Measurements from ENCODE around the gene DIS3.
"Not testable (repeated sequence)": the region's sequence is repeated elsewhere in the genome, so short reads cannot be mapped to it uniquely, and the experiment has no call there.

The DIS3 gene

DNA sequence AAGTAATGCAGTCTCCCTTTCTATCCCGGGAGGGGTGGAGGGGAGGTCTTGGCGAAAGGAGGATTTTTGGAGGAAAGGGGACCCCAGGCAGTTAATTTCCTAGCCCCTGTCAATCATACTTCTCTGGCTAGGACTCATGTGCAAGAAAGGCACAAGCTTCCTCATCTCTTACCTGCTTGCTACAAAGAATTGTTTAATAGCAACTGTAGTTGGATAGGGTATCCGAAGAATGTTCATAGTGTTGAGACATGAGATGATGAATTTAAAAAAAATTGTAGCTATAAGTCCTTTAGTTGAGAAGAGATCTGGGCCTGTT lies 53.5 kb downstream of the DIS3 start:
- no peak overlapping the region for H2BK5ac ChIP-seq (ENCODE audit: low read length)
- H2BK15ac ChIP-seq (replicated peaks; ENCODE audit: low read depth), result no peak overlapping the region
- H3K36me3 ChIP-seq (ENCODE audit: control insufficient read depth, insufficient read depth, low read length), result no peaks in the 10 kb centered on the region
- H3K18ac ChIP-seq (ENCODE audit: low read length), result no peak overlapping the region
- peak overlapping the region; percentile 60 for H3K4ac ChIP-seq (ENCODE audit: low read depth, low read length)
- no peak overlapping the region for H4K8ac ChIP-seq (ENCODE audit: low read depth, low read length)
- DNase-seq, result no peak
- peak overlapping the region; percentile 90 for H3K4me2 ChIP-seq (ENCODE audit: low read length)
- peak overlapping the region; percentile 78 for H3K4me3 ChIP-seq (ENCODE audit: low read length)
- no peak overlapping the region for H4K5ac ChIP-seq (ENCODE audit: low read length)
- peak overlapping the region; percentile 95 for H3K9ac ChIP-seq (ENCODE audit: low read length)
- peaks cover 31% of the 10 kb centered on the region for H3K79me2 ChIP-seq (ENCODE audit: control insufficient read depth, insufficient read depth, low read length)
- H3K56ac ChIP-seq (ENCODE audit: low read length), result peak overlapping the region; percentile 92
- peaks cover 8% of the 10 kb centered on the region for H3K79me1 ChIP-seq (ENCODE audit: low read length)
- H3K27ac ChIP-seq (ENCODE audit: low read depth, low read length), result no peak overlapping the region
- no peaks in the 10 kb centered on the region for H3K27me3 ChIP-seq (ENCODE audit: insufficient read depth, low read length, poor library complexity)
- no peak overlapping the region for H2BK120ac ChIP-seq (ENCODE audit: low read depth, low read length)
- no peaks in the 10 kb centered on the region for H3K4me1 ChIP-seq (ENCODE audit: control insufficient read depth, low read depth, low read length)
- H2AK5ac ChIP-seq (ENCODE audit: low read length), result no peak overlapping the region
- H3K23ac ChIP-seq (ENCODE audit: low read length), result no peak overlapping the region
- WGBS (ENCODE audit: extremely low coverage, insufficient coverage, low lambda C conversion rate), result no CpG with 5 or more reads among the region's 3 CpGs

DNA sequence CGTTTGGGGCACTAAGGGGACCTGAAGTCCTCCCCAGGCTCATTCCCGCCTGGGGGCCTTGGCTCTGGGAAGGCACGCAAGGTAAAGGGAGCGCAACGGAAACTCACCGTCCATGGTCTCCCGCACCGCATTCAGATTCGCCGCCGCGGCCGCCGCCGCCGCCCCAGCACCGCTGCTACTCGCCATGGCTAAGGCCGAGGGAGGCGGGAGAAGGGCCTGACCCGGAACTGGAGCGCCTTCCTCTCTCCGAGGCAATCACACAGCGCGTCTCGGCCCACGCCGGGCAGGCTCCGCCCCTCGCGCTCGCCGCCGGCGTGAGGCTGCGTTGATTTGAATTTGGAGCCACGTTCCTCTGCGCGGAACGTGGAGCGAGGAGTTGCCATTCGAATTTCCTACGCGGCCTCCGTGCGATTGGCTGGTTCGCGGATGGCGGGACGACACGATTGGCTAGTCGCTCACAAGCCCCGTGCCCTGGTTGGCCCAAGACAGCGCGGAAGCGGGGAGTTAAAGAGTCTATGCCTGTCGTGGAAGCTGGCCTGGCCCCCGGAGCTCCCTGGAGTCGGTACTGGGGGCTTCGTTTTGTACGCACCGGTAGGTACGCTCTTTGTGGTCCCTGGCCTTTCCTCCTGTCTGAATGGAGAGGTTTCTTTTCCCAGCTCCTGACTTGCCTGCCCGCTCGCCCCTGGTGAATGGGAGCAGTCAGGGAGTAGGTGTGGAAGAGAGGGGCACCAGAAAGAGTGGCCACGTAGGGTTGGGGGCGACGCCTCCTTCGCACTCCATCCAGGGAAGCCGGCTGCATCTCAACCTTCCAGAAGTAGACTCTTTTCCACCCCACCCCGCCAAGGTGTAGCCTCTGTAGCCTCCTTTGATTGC lies 54.0 kb downstream of the DIS3 start, which contains the start of the genes BORA and MZT1:
Gene BORA (plus strand): TSS at position 507 of the 873 bp plus-strand sequence. CDS start 1,018 bp downstream, outside the sequence.
Gene MZT1 (minus strand): TSS at position 213 of the 873 bp plus-strand sequence. CDS start 27 bp downstream, at position 186.
- Histone ChIP-seq H3K18ac (ENCODE audit: low read length) (peak within 1 kb of the TSS; percentile 86), H3K4me1 (ENCODE audit: control insufficient read depth, low read depth, low read length) (no peaks in the 10 kb centered on the region), H3K27ac (ENCODE audit: low read depth, low read length) (peak within 1 kb of the TSS; percentile 74), H2BK5ac (ENCODE audit: low read length) (peak within 1 kb of the TSS; percentile 62), H3K79me2 (ENCODE audit: control insufficient read depth, insufficient read depth, low read length) (peaks cover 32% of the 10 kb centered on the region), H3K23ac (ENCODE audit: low read length) (peak within 1 kb of the TSS; percentile 39), H2AK5ac (ENCODE audit: low read length) (no peak within 1 kb of the TSS), H3K56ac (ENCODE audit: low read length) (peak within 1 kb of the TSS; percentile 99), H4K5ac (ENCODE audit: low read length) (no peak within 1 kb of the TSS), H4K8ac (ENCODE audit: low read depth, low read length) (no peak within 1 kb of the TSS), H3K79me1 (ENCODE audit: low read length) (peaks cover 8% of the 10 kb centered on the region), H2BK15ac (replicated peaks; ENCODE audit: low read depth) (no peak within 1 kb of the TSS), H3K4me3 (ENCODE audit: low read length) (peak within 1 kb of the TSS; percentile 91), H3K27me3 (ENCODE audit: insufficient read depth, low read length, poor library complexity) (no peaks in the 10 kb centered on the region), H3K9ac (ENCODE audit: low read length) (peak within 1 kb of the TSS; percentile 95), H2BK120ac (ENCODE audit: low read depth, low read length) (no peak within 1 kb of the TSS), H3K4me2 (ENCODE audit: low read length) (peak within 1 kb of the TSS; percentile 90), H3K4ac (ENCODE audit: low read depth, low read length) (peak within 1 kb of the TSS; percentile 60), H3K36me3 (ENCODE audit: control insufficient read depth, insufficient read depth, low read length) (no peaks in the 10 kb centered on the region)
- peak; percentile 98 for DNase-seq
- WGBS (ENCODE audit: extremely low coverage, insufficient coverage, low lambda C conversion rate), result no CpG with 5 or more reads among the region's 71 CpGs

DNA sequence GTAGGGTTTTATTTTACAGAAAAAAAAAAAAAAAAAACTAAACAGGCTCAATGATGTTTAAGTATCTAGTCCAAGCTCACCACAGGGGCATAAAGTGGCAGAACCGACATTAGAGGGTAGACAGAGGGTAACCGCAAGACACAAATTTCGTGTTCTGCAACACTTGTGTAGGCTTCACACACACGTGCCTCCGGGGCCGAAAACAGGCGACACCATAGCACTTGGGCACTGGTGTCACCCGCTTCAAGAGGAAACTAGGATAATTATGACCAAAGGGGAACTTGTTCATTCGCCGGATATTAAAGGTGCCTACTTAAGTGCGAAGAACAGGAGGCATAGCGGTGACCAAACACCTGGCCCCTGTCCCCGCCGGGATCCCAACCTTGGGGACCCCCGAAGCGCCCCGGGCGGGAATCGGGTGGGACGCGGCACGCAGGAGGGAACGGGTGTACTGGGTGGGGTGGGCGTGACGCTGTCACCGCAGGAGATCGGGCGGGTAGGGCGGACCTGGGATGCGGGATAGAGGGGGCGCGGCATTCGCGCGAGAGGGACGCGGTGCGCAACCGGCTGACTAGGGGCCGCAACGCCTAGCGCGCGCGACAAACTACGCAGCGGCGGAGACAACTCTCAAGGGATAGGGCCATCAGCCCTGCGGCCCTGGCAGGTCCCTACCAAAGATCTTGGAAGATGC lies 54.8 kb downstream of the DIS3 start:
- no peaks in the 10 kb centered on the region for H3K4me1 ChIP-seq (ENCODE audit: control insufficient read depth, low read depth, low read length)
- no peak overlapping the region for H2AK5ac ChIP-seq (ENCODE audit: low read length)

DNA sequence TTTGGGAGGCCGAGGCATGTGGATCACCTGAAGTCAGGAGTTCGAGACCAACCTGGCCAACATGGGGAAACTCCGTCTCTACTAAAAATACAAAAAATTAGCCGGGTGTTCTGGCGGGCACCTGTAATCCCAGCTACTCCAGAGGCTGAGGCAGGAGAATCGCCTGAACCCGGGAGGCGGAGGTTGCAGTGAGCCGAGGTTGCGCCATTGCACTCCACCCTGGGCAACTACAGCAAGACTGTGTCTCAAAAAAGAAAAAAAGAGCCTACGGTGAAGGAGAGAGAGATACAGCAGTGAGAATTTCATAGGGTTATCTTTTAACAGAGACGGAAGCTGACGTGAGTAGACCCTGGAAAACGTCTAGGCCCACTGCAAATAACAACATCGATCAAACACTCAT lies 55.5 kb downstream of the DIS3 start:
- H2BK15ac ChIP-seq (replicated peaks; ENCODE audit: low read depth); DNase-seq; H3K18ac ChIP-seq (ENCODE audit: low read length); H3K27me3 ChIP-seq (ENCODE audit: insufficient read depth, low read length, poor library complexity); H4K8ac ChIP-seq (ENCODE audit: low read depth, low read length); H4K5ac ChIP-seq (ENCODE audit: low read length); H3K23ac ChIP-seq (ENCODE audit: low read length); H3K4me1 ChIP-seq (ENCODE audit: control insufficient read depth, low read depth, low read length); H2BK120ac ChIP-seq (ENCODE audit: low read depth, low read length); H2BK5ac ChIP-seq (ENCODE audit: low read length); H3K4ac ChIP-seq (ENCODE audit: low read depth, low read length); H3K27ac ChIP-seq (ENCODE audit: low read depth, low read length); H3K4me3 ChIP-seq (ENCODE audit: low read length); H2AK5ac ChIP-seq (ENCODE audit: low read length); H3K36me3 ChIP-seq (ENCODE audit: control insufficient read depth, insufficient read depth, low read length): not testable (repeated sequence)
- peak overlapping the region; percentile 17 for H3K56ac ChIP-seq (ENCODE audit: low read length)
- H3K4me2 ChIP-seq (ENCODE audit: low read length), result peak overlapping the region; percentile 48
- no CpG with 5 or more reads among the region's 15 CpGs for WGBS (ENCODE audit: extremely low coverage, insufficient coverage, low lambda C conversion rate)
- H3K9ac ChIP-seq (ENCODE audit: low read length), result peak overlapping the region; percentile 56
- H3K79me1 ChIP-seq (ENCODE audit: low read length), result peaks cover 14% of the 10 kb centered on the region
- H3K79me2 ChIP-seq (ENCODE audit: control insufficient read depth, insufficient read depth, low read length), result peaks cover 44% of the 10 kb centered on the region

More for the DNA sequence above, 54.8 kb downstream of the DIS3 start:
- WGBS (ENCODE audit: extremely low coverage, insufficient coverage, low lambda C conversion rate), result no CpG with 5 or more reads among the region's 49 CpGs
- Histone ChIP-seq H3K4me2 (ENCODE audit: low read length) (peak overlapping the region; percentile 82), H3K23ac (ENCODE audit: low read length) (peak overlapping the region; percentile 39), H3K27ac (ENCODE audit: low read depth, low read length) (peak overlapping the region; percentile 74), H3K36me3 (ENCODE audit: control insufficient read depth, insufficient read depth, low read length) (no peaks in the 10 kb centered on the region), H3K79me1 (ENCODE audit: low read length) (peaks cover 10% of the 10 kb centered on the region), H3K4me3 (ENCODE audit: low read length) (peak overlapping the region; percentile 91), H3K56ac (ENCODE audit: low read length) (peak overlapping the region; percentile 99), H4K5ac (ENCODE audit: low read length) (no peak overlapping the region), H3K79me2 (ENCODE audit: control insufficient read depth, insufficient read depth, low read length) (peaks cover 40% of the 10 kb centered on the region), H4K8ac (ENCODE audit: low read depth, low read length) (no peak overlapping the region), H3K18ac (ENCODE audit: low read length) (peak overlapping the region; percentile 86), H3K9ac (ENCODE audit: low read length) (peak overlapping the region; percentile 95), H3K4ac (ENCODE audit: low read depth, low read length) (peak overlapping the region; percentile 22), H2BK120ac (ENCODE audit: low read depth, low read length) (no peak overlapping the region), H2BK15ac (replicated peaks; ENCODE audit: low read depth) (no peak overlapping the region), H2BK5ac (ENCODE audit: low read length) (peak overlapping the region; percentile 46), H3K27me3 (ENCODE audit: insufficient read depth, low read length, poor library complexity) (no peaks in the 10 kb centered on the region)
- DNase-seq, result peak; percentile 21

DNA sequence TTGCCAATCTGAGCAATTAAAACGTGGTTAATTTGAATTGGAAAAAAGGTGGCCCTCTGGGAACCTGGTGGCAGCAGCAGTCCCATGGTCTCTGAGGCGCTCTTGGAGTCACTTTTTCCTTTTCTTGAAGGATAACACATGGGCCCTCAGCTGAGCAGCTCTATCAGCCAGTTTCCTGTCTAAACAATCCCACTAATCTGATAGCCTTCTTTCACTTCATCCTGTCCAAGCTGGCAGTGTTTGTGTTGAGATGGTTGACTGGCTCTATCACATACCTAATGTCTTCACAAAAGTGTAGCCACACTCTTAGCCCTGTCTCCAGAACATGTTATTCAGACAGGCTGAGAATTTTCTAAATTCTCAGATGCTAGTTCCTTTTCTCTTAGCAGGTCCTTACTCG lies 64.9 kb downstream of the DIS3 start:
- Histone ChIP-seq H3K18ac (ENCODE audit: low read length) (no peak overlapping the region), H3K23ac (ENCODE audit: low read length) (no peak overlapping the region), H3K36me3 (ENCODE audit: control insufficient read depth, insufficient read depth, low read length) (no peaks in the 10 kb centered on the region), H2BK5ac (ENCODE audit: low read length) (no peak overlapping the region), H3K4ac (ENCODE audit: low read depth, low read length) (no peak overlapping the region), H3K56ac (ENCODE audit: low read length) (no peak overlapping the region), H3K9ac (ENCODE audit: low read length) (no peak overlapping the region), H3K79me1 (ENCODE audit: low read length) (peaks cover 8% of the 10 kb centered on the region), H3K79me2 (ENCODE audit: control insufficient read depth, insufficient read depth, low read length) (peaks cover 10% of the 10 kb centered on the region), H4K5ac (ENCODE audit: low read length) (no peak overlapping the region), H2BK120ac (ENCODE audit: low read depth, low read length) (no peak overlapping the region), H2BK15ac (replicated peaks; ENCODE audit: low read depth) (no peak overlapping the region), H3K4me2 (ENCODE audit: low read length) (no peak overlapping the region), H3K27me3 (ENCODE audit: insufficient read depth, low read length, poor library complexity) (no peaks in the 10 kb centered on the region), H3K27ac (ENCODE audit: low read depth, low read length) (no peak overlapping the region), H3K4me1 (ENCODE audit: control insufficient read depth, low read depth, low read length) (no peaks in the 10 kb centered on the region), H4K8ac (ENCODE audit: low read depth, low read length) (no peak overlapping the region), H2AK5ac (ENCODE audit: low read length) (no peak overlapping the region), H3K4me3 (ENCODE audit: low read length) (no peak overlapping the region)
- DNase-seq, result no peak
- no CpG with 5 or more reads among the region's 3 CpGs for WGBS (ENCODE audit: extremely low coverage, insufficient coverage, low lambda C conversion rate)

Measured in mesendoderm (in vitro differentiated cells).